ENCODE measurements around the gene PARP9. TPM values are rescaled to one million over a fixed set of nuclear protein-coding genes. Genes with fewer than 3 reads are reported as not detected.

PARP9 gene
- total and polyA plus RNA-seq, 10 of the 15 experiments (the other 5 are each of a cell fraction or from before 2014, with no cell fraction given), result 34.0 to 122 (median 46.1) TPM

- TF ChIP-seq ZNF687 (IDR thresholded peaks at IDR 0.05) (peak; percentile 83; the same call in 1 of the 2 replicates), CBX3 (IDR thresholded peaks at IDR 0.05; ENCODE audit: borderline replicate concordance, low read depth) (no peak), SRF (IDR thresholded peaks at IDR 0.05; ENCODE audit: low read depth in 2 of 2, low read length in 2 of 2) (0 out of 4 replicates have a peak, but pooled peaks of 1 of the 2 experiments have one; percentile 7), KDM1A (IDR thresholded peaks at IDR 0.05; ENCODE audit: borderline replicate concordance) (no peak), IKZF2 (IDR thresholded peaks at IDR 0.05) (peak; percentile 82 to 90), NFXL1 (IDR thresholded peaks at IDR 0.05; ENCODE audit: borderline replicate concordance) (peak; percentile 44), GABPA (IDR thresholded peaks at IDR 0.05; ENCODE audit: low read depth) (no peak), RBBP5 (conservative IDR thresholded peaks at IDR 0.05) (0 out of 2 replicates have a peak, but pooled peaks have one; percentile 54), NR2F1 (conservative IDR thresholded peaks at IDR 0.05) (peak; percentile 71), PML (IDR thresholded peaks at IDR 0.05; ENCODE audit: low read length) (no peak), CUX1 (IDR thresholded peaks at IDR 0.05; ENCODE audit: insufficient replicate concordance, low read depth, low read length) (no peak), SUZ12 (IDR thresholded peaks at IDR 0.05; ENCODE audit: unreplicated experiment) (no peak), RELA (IDR thresholded peaks at IDR 0.05; ENCODE audit: borderline replicate concordance, partially characterized antibody) (peak; percentile 44), ZBED1 (IDR thresholded peaks at IDR 0.05; ENCODE audit: borderline replicate concordance) (no peak), IRF4 (IDR thresholded peaks at IDR 0.05; ENCODE audit: low read depth, low read length) (0 out of 2 replicates have a peak, but pooled peaks have one; percentile 52), TCF7 (IDR thresholded peaks at IDR 0.05; ENCODE audit: borderline replicate concordance) (no peak), ATF7 (IDR thresholded peaks at IDR 0.05; ENCODE audit: low read depth) (peak; percentile 34; the same call in 1 of the 2 replicates), PAX8 (IDR thresholded peaks at IDR 0.05) (no peak), E4F1 (IDR thresholded peaks at IDR 0.05; ENCODE audit: borderline replicate concordance, partially characterized antibody) (no peak)
Measured at GRCh38 chr3:122564155-122564912, at the start of gene PARP9, which contains the start of gene DTX3L (continued).

All from GM12878 (cell line).